Measurements from ENCODE around the gene ABCA4. TPM values are rescaled to one million over a fixed set of nuclear protein-coding genes. Genes with fewer than 3 reads are reported as not detected.

The ABCA4 gene
- total and polyA plus RNA-seq, 4 experiments from 2014 or later: not detected

DNA sequence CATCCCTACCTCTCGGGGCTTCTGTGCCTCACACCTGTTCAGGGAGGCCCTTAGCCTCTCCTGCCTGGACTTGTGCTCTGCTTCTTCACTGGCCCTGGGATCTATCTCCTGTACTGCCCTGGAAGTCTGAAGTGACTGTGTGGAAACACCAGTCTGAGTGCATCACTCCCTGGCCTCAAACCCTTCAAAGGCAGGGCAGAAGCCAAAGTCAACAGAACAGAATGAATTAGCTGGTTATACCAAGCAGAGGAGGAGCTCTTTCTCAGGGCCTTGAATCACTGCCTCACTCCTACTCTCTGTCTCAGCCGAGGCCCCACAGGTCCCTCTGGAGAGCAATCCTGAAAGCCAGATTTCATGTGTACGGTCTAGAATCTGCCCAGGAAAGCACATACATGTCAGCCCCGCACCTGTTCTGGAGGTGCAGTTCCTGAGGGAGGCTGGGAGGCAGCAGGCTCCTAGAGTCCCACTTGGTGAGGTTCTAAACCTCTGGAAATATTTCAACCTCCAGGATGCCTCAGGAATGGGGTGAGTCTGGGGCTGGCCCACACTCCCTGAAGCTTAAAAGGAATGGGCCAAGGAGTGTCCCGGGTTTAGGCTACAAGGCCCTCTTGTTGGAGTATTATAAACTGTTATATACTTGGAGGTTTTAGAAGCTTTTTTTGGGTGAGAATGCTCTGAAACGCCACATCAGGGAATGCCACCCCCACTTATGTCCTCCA, 98.3 kb downstream of the ABCA4 start:
- ChIA-PET CTCF (ENCODE audit: partially characterized antibody) (interaction anchor here (2.3 to 2.9 kb wide), 2 partner anchors 17 to 782 kb away, joined by 7 to 17 read pairs; no protein-coding TSS in a partner anchor), POLR2A (ENCODE audit: partially characterized antibody) (no interaction called here)
- peaks cover 0 to 2% (median 0%) of the 10 kb centered on the region in 8 donors for H3K9me3 Mint-ChIP-seq

DNA sequence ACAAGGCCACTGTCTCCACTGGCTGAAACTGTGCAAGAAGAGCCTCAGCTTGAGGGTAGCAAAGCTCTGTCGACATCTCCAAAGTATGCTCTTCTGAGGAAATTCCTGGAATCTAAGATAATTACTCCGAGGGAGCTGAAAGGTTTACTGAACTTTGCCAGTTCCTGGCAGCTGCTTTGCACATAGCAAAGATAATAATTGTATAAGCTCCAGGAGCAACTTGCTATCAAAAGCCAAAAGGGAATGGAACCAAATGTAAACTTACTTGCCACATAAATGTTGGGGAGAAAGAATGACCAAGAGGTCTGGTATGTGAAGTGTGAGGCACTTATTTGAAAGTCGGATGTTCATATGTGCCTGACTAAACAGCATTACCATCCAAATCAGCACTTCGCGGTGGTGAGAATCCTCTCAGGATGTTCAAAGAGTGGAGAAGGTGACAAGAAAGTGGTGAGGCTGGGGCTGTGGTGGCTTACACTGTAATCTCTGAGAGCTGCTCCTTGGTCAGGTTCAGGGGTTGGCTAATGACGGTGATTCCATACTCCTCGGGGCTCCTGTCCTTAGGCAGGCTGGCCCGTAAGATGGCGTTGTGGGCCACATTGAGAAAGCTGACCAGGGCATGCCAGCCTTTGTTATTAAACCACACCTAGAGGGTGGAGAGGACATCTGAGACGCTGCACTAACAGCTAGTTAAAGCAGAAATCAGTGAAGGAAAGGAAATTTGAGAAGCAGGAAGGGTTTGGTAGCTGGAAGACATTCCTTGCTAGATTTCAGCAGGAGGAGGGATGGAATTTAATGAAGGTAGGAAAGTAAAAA, 100.0 kb downstream of the ABCA4 start:
- Histone ChIP-seq H3K9me3 (ENCODE audit: control insufficient read depth in 1 of 2, low read length in 2 of 2) (no peaks in the 10 kb centered on the region), H3K36me3 (ENCODE audit: insufficient read depth, low read length) (no peaks in the 10 kb centered on the region), H3K27ac (ENCODE audit: low read depth, low read length) (no peak overlapping the region), H3K4me3 (ENCODE audit: low read length in 2 of 2) (no peak overlapping the region), H3K27me3 (ENCODE audit: insufficient read depth, low read length) (no peaks in the 10 kb centered on the region), H3K4me1 (ENCODE audit: insufficient read depth, low read length) (peaks cover 7% of the 10 kb centered on the region)
- Mint-ChIP-seq H3K4me1 (peaks cover 8 to 21% (median 16%) of the 10 kb centered on the region in 4 donors), H3K9me3 (peaks cover 0 to 2% (median 0%) of the 10 kb centered on the region in 8 donors), H3K4me3 (no peak overlapping the region), H3K27ac (no peak overlapping the region), H3K27me3 (peaks cover 2 to 6% of the 10 kb centered on the region in 2 donors), H3K36me3 (no peaks in the 10 kb centered on the region)
- intact Hi-C loops (cut with micrococcal nuclease): no loop called here
- no peak for DNase-seq
- POLR2A ChIA-PET (ENCODE audit: partially characterized antibody): no interaction called here
- CTCF ChIA-PET (ENCODE audit: partially characterized antibody): interaction anchor here (1.2 to 2.9 kb wide), 3 partner anchors 9 to 784 kb away, joined by 5 to 17 read pairs (median 7); no protein-coding TSS in a partner anchor

More for the DNA sequence above, 98.3 kb downstream of the ABCA4 start:
- H3K36me3 ChIP-seq (ENCODE audit: insufficient read depth, low read length): no peaks in the 10 kb centered on the region
- Mint-ChIP-seq H3K27ac (no peak overlapping the region), H3K27me3 (peaks cover 2 to 6% of the 10 kb centered on the region in 2 donors), H3K4me3 (no peak overlapping the region), H3K4me1 (peaks cover under 1 to 6% (median 4%) of the 10 kb centered on the region in 4 donors), H3K36me3 (no peaks in the 10 kb centered on the region)
- H3K4me3 ChIP-seq (ENCODE audit: low read length in 2 of 2): no peak overlapping the region
- DNase-seq: no peak
- intact Hi-C loops (cut with micrococcal nuclease): no loop called here
- H3K27me3 ChIP-seq (ENCODE audit: insufficient read depth, low read length): no peaks in the 10 kb centered on the region
- peaks cover under 1% of the 10 kb centered on the region for H3K4me1 ChIP-seq (ENCODE audit: insufficient read depth, low read length)
- H3K9me3 ChIP-seq (ENCODE audit: control insufficient read depth in 1 of 2, low read length in 2 of 2): no peaks in the 10 kb centered on the region
- no peak overlapping the region for H3K27ac ChIP-seq (ENCODE audit: low read depth, low read length)

DNA sequence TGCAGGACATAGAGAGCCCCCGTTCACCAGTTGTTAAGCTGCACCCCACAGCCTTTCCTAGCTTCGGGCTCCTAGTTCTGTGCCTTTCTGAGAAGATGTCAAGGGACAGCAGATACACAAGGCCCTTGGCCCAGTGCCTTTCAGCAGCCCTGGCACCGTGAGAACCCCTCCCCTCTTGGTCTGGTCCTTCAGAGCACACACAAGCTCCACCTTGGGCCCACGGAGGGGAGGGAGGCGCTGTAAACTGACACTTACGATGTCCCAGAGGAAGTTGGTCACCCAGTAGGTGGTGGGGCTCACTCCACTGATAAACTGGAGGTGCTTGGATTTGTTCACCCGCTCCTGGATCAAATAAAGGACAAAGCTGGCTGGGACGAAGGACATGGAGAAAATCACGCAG, 101.6 kb downstream of the ABCA4 start:
- Mint-ChIP-seq H3K27ac (peak overlapping the region in 1 of 7 donors; percentile 34), H3K36me3 (no peaks in the 10 kb centered on the region), H3K4me1 (peaks cover 8 to 21% (median 16%) of the 10 kb centered on the region in 4 donors), H3K4me3 (no peak overlapping the region), H3K27me3 (peaks cover 2% of the 10 kb centered on the region in 2 donors), H3K9me3 (no peaks in the 10 kb centered on the region)
- Histone ChIP-seq H3K9me3 (ENCODE audit: control insufficient read depth in 1 of 2, low read length in 2 of 2) (no peaks in the 10 kb centered on the region), H3K27me3 (ENCODE audit: insufficient read depth, low read length) (no peaks in the 10 kb centered on the region), H3K4me1 (ENCODE audit: insufficient read depth, low read length) (peaks cover 7% of the 10 kb centered on the region), H3K4me3 (ENCODE audit: low read length in 2 of 2) (no peak overlapping the region), H3K36me3 (ENCODE audit: insufficient read depth, low read length) (no peaks in the 10 kb centered on the region), H3K27ac (ENCODE audit: low read depth, low read length) (no peak overlapping the region)
- POLR2A ChIA-PET (ENCODE audit: partially characterized antibody): no interaction called here
- CTCF ChIA-PET (ENCODE audit: partially characterized antibody): interaction anchor here (1.2 kb wide), 1 partner anchor 20 kb away, joined by 3 read pairs; no protein-coding TSS in a partner anchor
- intact Hi-C loops (cut with micrococcal nuclease): no loop called here
- no peak for DNase-seq

DNA sequence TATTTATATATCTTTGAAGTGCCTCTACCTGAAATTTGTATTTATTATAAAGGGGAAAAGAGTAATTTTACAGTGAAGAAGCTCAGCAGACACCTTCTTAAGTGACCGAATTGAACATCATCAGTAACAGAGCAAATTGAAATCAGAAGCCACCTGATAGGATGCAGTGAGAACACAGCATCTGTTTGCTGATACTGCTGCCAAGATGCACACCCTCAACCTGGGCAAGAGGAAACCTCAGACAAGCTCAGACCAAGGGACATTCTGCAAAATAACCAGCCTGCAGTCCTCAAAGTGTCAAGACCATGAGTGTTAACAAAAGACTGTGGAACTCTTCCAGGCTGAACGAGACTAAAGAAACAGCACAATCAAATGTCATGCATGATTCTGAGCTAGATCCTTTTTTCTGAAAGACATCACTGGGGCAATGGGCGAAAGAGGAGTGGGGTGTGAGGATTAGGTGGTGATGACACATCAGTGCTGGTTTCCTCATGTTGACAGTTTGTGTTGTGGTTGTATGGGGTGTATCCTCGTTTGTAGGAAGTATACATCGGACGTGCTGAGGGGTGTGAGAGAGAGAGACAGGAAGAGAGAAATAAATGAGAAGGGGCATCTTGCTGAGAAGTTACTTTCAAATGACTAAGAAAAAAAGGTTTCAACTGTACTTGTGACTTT, 103.7 kb downstream of the ABCA4 start:
- H3K36me3 Mint-ChIP-seq: no peaks in the 10 kb centered on the region
- H3K27me3 Mint-ChIP-seq: peaks cover 0 to 3% of the 10 kb centered on the region in 2 donors
- H3K4me3 Mint-ChIP-seq: peak overlapping the region in 3 of 8 donors; percentile 12 to 39 (median 26)
- Histone ChIP-seq H3K36me3 (ENCODE audit: insufficient read depth, low read length) (no peaks in the 10 kb centered on the region), H3K4me1 (ENCODE audit: insufficient read depth, low read length) (peaks cover 7% of the 10 kb centered on the region), H3K27ac (ENCODE audit: low read depth, low read length) (no peak overlapping the region), H3K27me3 (ENCODE audit: insufficient read depth, low read length) (no peaks in the 10 kb centered on the region), H3K9me3 (ENCODE audit: control insufficient read depth in 1 of 2, low read length in 2 of 2) (no peaks in the 10 kb centered on the region), H3K4me3 (ENCODE audit: low read length in 2 of 2) (no peak overlapping the region)
- intact Hi-C loops (cut with micrococcal nuclease): no loop called here
- peak overlapping the region in 5 of 7 donors; percentile 30 to 90 (median 67) for H3K27ac Mint-ChIP-seq
- peak in 3 of 5 donors; percentile 21 to 24 (median 22) for DNase-seq
- ChIA-PET CTCF (ENCODE audit: partially characterized antibody) (interaction anchor here (0.6 to 1.5 kb wide), 6 partner anchors 13 to 107 kb away, joined by 3 to 6 read pairs (median 3); no protein-coding TSS in a partner anchor), POLR2A (ENCODE audit: partially characterized antibody) (interaction anchor here (1.3 kb wide), 1 partner anchor 171 kb away, joined by 4 read pairs; no protein-coding TSS in a partner anchor)
- no peaks in the 10 kb centered on the region for H3K9me3 Mint-ChIP-seq
- peaks cover 8 to 21% (median 16%) of the 10 kb centered on the region in 4 donors for H3K4me1 Mint-ChIP-seq

DNA sequence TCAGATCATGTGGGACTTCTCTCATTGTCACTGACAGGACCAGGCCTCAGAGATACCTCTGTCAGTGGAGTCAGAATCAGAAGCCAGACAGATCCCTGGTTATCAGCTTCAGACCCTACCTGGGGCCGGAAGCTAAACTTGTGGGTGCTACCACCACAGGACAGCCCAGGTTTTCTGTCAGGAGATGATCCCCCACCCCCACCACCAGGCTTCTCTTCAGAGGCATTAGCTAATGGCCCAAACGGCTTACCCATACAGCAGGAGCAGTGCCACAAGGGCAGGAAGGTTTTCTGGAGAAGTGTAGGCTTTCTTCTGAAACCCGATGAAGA, 105.5 kb downstream of the ABCA4 start:
- Histone ChIP-seq H3K9me3 (ENCODE audit: control insufficient read depth in 1 of 2, low read length in 2 of 2) (no peaks in the 10 kb centered on the region), H3K4me3 (ENCODE audit: low read length in 2 of 2) (no peak overlapping the region), H3K27ac (ENCODE audit: low read depth, low read length) (no peak overlapping the region), H3K36me3 (ENCODE audit: insufficient read depth, low read length) (no peaks in the 10 kb centered on the region), H3K27me3 (ENCODE audit: insufficient read depth, low read length) (no peaks in the 10 kb centered on the region), H3K4me1 (ENCODE audit: insufficient read depth, low read length) (peaks cover 7% of the 10 kb centered on the region)
- Mint-ChIP-seq H3K36me3 (no peaks in the 10 kb centered on the region), H3K27ac (no peak overlapping the region), H3K4me3 (no peak overlapping the region), H3K4me1 (peaks cover 8 to 21% (median 16%) of the 10 kb centered on the region in 4 donors), H3K9me3 (no peaks in the 10 kb centered on the region), H3K27me3 (peaks cover 0 to 6% of the 10 kb centered on the region in 2 donors)
- intact Hi-C loops (cut with micrococcal nuclease): no loop called here
- ChIA-PET CTCF (ENCODE audit: partially characterized antibody) (interaction anchor here (0.8 to 1.7 kb wide), 4 partner anchors 10 to 27 kb away, joined by 3 to 10 read pairs (median 4); no protein-coding TSS in a partner anchor), POLR2A (ENCODE audit: partially characterized antibody) (no interaction called here)
- no peak for DNase-seq

DNA sequence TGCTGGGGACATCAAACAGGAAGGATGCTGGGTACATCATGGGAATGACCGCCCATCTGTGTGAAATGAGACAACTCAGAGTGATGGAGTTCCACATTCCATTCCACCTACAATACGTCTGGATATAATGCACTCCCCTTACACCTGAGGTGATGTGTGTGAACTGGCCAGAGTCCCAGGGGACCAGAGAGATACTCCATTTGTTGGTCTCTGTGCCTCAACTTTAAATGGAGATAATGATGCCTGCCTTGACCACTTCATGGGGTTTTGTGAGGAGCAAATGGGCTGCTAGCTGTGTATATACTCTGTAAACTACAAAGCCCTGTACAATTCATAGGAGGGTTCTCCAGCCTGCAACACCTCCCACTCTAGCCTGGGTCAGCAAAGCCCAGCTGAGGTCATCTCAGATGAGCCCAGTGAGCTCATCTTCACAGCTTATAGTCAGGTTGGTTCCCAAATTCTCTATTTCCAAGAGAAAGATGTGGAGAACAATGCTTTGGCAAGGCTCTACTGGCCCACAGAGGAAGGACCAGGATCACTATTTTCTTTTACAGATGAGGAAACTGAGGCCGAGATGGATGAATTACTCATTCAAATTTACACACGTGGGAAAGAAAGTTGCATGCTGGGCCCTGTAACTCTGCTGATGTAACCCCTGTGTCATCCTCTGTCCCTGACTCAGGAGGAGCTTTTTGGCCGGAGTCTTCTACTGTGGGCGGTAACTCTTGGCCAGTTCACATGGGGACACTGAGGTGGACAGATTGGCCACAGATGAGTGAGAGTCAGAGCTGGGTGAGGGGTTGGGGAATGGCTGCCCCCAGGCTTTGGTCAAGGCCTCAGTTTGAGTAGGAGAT, 106.1 kb downstream of the ABCA4 start:
- H3K4me3 Mint-ChIP-seq: peak overlapping the region in 1 of 8 donors; percentile 36
- Histone ChIP-seq H3K9me3 (ENCODE audit: control insufficient read depth in 1 of 2, low read length in 2 of 2) (no peaks in the 10 kb centered on the region), H3K36me3 (ENCODE audit: insufficient read depth, low read length) (no peaks in the 10 kb centered on the region), H3K27ac (ENCODE audit: low read depth, low read length) (no peak overlapping the region), H3K27me3 (ENCODE audit: insufficient read depth, low read length) (no peaks in the 10 kb centered on the region), H3K4me3 (ENCODE audit: low read length in 2 of 2) (no peak overlapping the region), H3K4me1 (ENCODE audit: insufficient read depth, low read length) (peaks cover 7% of the 10 kb centered on the region)
- no peaks in the 10 kb centered on the region for H3K9me3 Mint-ChIP-seq
- intact Hi-C loops (cut with micrococcal nuclease): no loop called here
- H3K27ac Mint-ChIP-seq: no peak overlapping the region
- DNase-seq: no peak
- H3K4me1 Mint-ChIP-seq: peaks cover 8 to 21% (median 16%) of the 10 kb centered on the region in 4 donors
- ChIA-PET POLR2A (ENCODE audit: partially characterized antibody) (no interaction called here), CTCF (ENCODE audit: partially characterized antibody) (interaction anchor here (0.8 to 1.7 kb wide), 3 partner anchors 10 to 27 kb away, joined by 3 to 10 read pairs (median 3); no protein-coding TSS in a partner anchor)
- H3K27me3 Mint-ChIP-seq: peaks cover 0 to 6% of the 10 kb centered on the region in 2 donors
- H3K36me3 Mint-ChIP-seq: no peaks in the 10 kb centered on the region
